GM11168 (cell line): ENCODE data around the gene RDH14.

ENCODE experiments used
- in situ Hi-C: fragments of 300-500 bp; cut with MboI; formaldehyde crosslinking; loops from one replicate; pipeline ENCODE4 v1.12.0; 2022; ENCODE audit warnings: low sequenced_read_pairs; ENCODE audit not compliant: unreplicated experiment

Gene RDH14

GRCh38 chr2:18526429-18526828, 34.0 kb downstream of the RDH14 start:
- in situ Hi-C loops: loop anchor here (25.0 kb wide), 1 partner anchor 836 kb away; the partner anchor contains the start of gene OSR1

GRCh38 chr2:18525852-18526251, 34.6 kb downstream of the RDH14 start:
- in situ Hi-C loops: loop anchor here (25.0 kb wide), 1 partner anchor 836 kb away; the partner anchor contains the start of gene OSR1

- in situ Hi-C loops: loop anchor here (25.0 kb wide), 1 partner anchor 837 kb away; the partner anchor contains the start of gene OSR1
Observed at GRCh38 chr2:18525236-18525635, 35.2 kb downstream of the RDH14 start.

- in situ Hi-C loops: loop anchor here (5.0 to 25.0 kb wide), 2 partner anchors 215 to 1330 kb away; no protein-coding TSS in a partner anchor
Observed at GRCh38 chr2:18522484-18523146, 37.8 kb downstream of the RDH14 start.

- in situ Hi-C loops: loop anchor here (5.0 to 25.0 kb wide), 2 partner anchors 217 to 1332 kb away; no protein-coding TSS in a partner anchor
Observed at GRCh38 chr2:18520451-18521425, 39.7 kb downstream of the RDH14 start.

- in situ Hi-C loops: loop anchor here (5.0 to 25.0 kb wide), 2 partner anchors 217 to 1332 kb away; no protein-coding TSS in a partner anchor
Observed at GRCh38 chr2:18519914-18520450, 40.5 kb downstream of the RDH14 start.

- in situ Hi-C loops: loop anchor here (25.0 kb wide), 1 partner anchor 219 kb away; no protein-coding TSS in a partner anchor
Observed at GRCh38 chr2:18518116-18519111, 42.0 kb downstream of the RDH14 start.

- in situ Hi-C loops: loop anchor here (25.0 kb wide), 1 partner anchor 220 kb away; no protein-coding TSS in a partner anchor
Observed at GRCh38 chr2:18517386-18517785, 43.1 kb downstream of the RDH14 start.

GRCh38 chr2:18516112-18516511, 44.3 kb downstream of the RDH14 start:
- in situ Hi-C loops: loop anchor here (25.0 kb wide), 1 partner anchor 221 kb away; no protein-coding TSS in a partner anchor

- in situ Hi-C loops: loop anchor here (25.0 kb wide), 1 partner anchor 223 kb away; no protein-coding TSS in a partner anchor
Observed at GRCh38 chr2:18514526-18515461, 45.7 kb downstream of the RDH14 start.

GRCh38 chr2:18510775-18511174, 49.7 kb downstream of the RDH14 start:
- in situ Hi-C loops: loop anchor here (25.0 kb wide), 1 partner anchor 227 kb away; no protein-coding TSS in a partner anchor

GRCh38 chr2:18506883-18507509, 53.5 kb downstream of the RDH14 start:
- in situ Hi-C loops: loop anchor here (25.0 kb wide), 1 partner anchor 230 kb away; no protein-coding TSS in a partner anchor

- in situ Hi-C loops: loop anchor here (25.0 kb wide), 1 partner anchor 231 kb away; no protein-coding TSS in a partner anchor
Observed at GRCh38 chr2:18505703-18506341, 54.6 kb downstream of the RDH14 start.
